Measurements from ENCODE around the gene OR2F2.

DNA sequence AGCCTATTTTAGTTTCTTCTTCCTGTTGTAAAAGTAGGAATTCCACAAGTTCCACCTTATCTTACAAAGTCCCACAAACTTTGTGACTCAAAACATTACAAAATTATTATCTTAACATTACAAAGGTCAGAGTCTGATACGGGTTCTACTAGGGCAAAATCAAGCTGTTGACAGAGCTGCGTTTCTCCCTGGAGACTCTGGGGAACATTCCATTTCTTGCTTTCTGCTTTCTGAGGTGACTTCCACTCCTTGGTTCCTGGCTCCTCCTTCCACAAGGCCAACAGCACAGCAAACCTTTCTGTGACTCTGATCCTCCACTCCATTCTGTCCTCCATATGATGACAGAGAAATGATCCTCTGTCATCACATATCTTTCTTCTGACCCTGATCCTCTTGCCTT lies 30.2 kb downstream of the OR2F2 start:
- no peak for TF ChIP-seq CTCF (IDR thresholded peaks at IDR 0.05)
- no peak for TF ChIP-seq POLR2AphosphoS5 (IDR thresholded peaks at IDR 0.05)
- no peak for TF ChIP-seq POLR2A (IDR thresholded peaks at IDR 0.05; ENCODE audit: low read depth)
- TF ChIP-seq EP300 (IDR thresholded peaks at IDR 0.05) = no peak

All from esophagus muscularis mucosa (tissue), 4 donors.